Measurements from ENCODE around the gene TUBA4B. TPM values are rescaled to one million over a fixed set of nuclear protein-coding genes. Genes with fewer than 3 reads are reported as not detected.

The TUBA4B gene
- polyA plus RNA-seq, 3 donors: not detected

- Histone ChIP-seq H3K4me1 (ENCODE audit: control insufficient read depth in 1 of 2, insufficient read depth in 2 of 2, low read length in 2 of 2) (no peaks in the 10 kb centered on the region), H3K9ac (ENCODE audit: insufficient read depth, low read length, poor library complexity, severe bottlenecking) (no peak overlapping the region), H4K20me1 (ENCODE audit: insufficient read depth, low read length) (no peaks in the 10 kb centered on the region), H3K4me3 (replicated peaks in 1 of 3; ENCODE audit: low read depth in 2 of 3, low read length in 3 of 3) (no peak overlapping the region), H3K4me2 (replicated peaks; ENCODE audit: extremely low read depth, low read length, poor library complexity, severe bottlenecking) (no peak overlapping the region), H3K79me2 (ENCODE audit: insufficient read depth, low read length) (no peaks in the 10 kb centered on the region), H3K27ac (ENCODE audit: low read depth in 1 of 2, low read length in 2 of 2) (no peak overlapping the region), H3K36me3 (replicated peaks in 1 of 2; ENCODE audit: control insufficient read depth in 1 of 2, insufficient read depth in 2 of 2, low read length in 2 of 2) (no peaks in the 10 kb centered on the region), H3K9me3 (replicated peaks in 1 of 2; ENCODE audit: control insufficient read depth in 1 of 2, insufficient read depth in 1 of 2, low read length in 2 of 2) (no peaks in the 10 kb centered on the region), H3K27me3 (ENCODE audit: control insufficient read depth in 2 of 2, insufficient read depth in 2 of 2, low read length in 2 of 2) (no peaks in the 10 kb centered on the region), H2AFZ (ENCODE audit: insufficient read depth, low read depth, low read length, poor library complexity, severe bottlenecking) (no peak overlapping the region)
- H3K4me1 Mint-ChIP-seq: no peaks in the 10 kb centered on the region
- H3K27me3 Mint-ChIP-seq (ENCODE audit: low read depth in 3 of 3): peaks cover 8 to 23% (median 19%) of the 10 kb centered on the region in 3 donors
- no peak overlapping the region for H3K4me3 Mint-ChIP-seq
- H3K27ac Mint-ChIP-seq: no peak overlapping the region
- no peak for DNase-seq
- no peaks in the 10 kb centered on the region for H3K9me3 Mint-ChIP-seq
- WGBS (ENCODE audit: insufficient coverage): 98% methylated on average over 5 of the region's 5 CpGs
- intact Hi-C loops (cut with micrococcal nuclease): no loop called here
- TF ChIP-seq CTCF (IDR thresholded peaks at IDR 0.05): no peak
- no peaks in the 10 kb centered on the region for H3K36me3 Mint-ChIP-seq
Observed at GRCh38 chr2:219270055-219270372, 17.0 kb downstream of the TUBA4B start.

GRCh38 chr2:219271021-219271420 lies 18.0 kb downstream of the TUBA4B start:
- TF ChIP-seq CTCF (IDR thresholded peaks at IDR 0.05): no peak
- H3K4me2 ChIP-seq (replicated peaks; ENCODE audit: extremely low read depth, low read length, poor library complexity, severe bottlenecking): no peak overlapping the region
- no peaks in the 10 kb centered on the region for H3K4me1 Mint-ChIP-seq
- H3K9me3 Mint-ChIP-seq: no peaks in the 10 kb centered on the region
- no peaks in the 10 kb centered on the region for H3K79me2 ChIP-seq (ENCODE audit: insufficient read depth, low read length)
- H3K4me3 ChIP-seq (replicated peaks in 1 of 3; ENCODE audit: low read depth in 2 of 3, low read length in 3 of 3): no peak overlapping the region
- no peaks in the 10 kb centered on the region for H3K4me1 ChIP-seq (ENCODE audit: control insufficient read depth in 1 of 2, insufficient read depth in 2 of 2, low read length in 2 of 2)
- intact Hi-C loops (cut with micrococcal nuclease): no loop called here
- H3K27ac Mint-ChIP-seq: no peak overlapping the region
- 100% methylated on average over 2 of the region's 2 CpGs for WGBS (ENCODE audit: insufficient coverage)
- H2AFZ ChIP-seq (ENCODE audit: insufficient read depth, low read depth, low read length, poor library complexity, severe bottlenecking): no peak overlapping the region
- no peak overlapping the region for H3K27ac ChIP-seq (ENCODE audit: low read depth in 1 of 2, low read length in 2 of 2)
- H3K9me3 ChIP-seq (replicated peaks in 1 of 2; ENCODE audit: control insufficient read depth in 1 of 2, insufficient read depth in 1 of 2, low read length in 2 of 2): no peaks in the 10 kb centered on the region
- no peaks in the 10 kb centered on the region for H3K27me3 ChIP-seq (ENCODE audit: control insufficient read depth in 2 of 2, insufficient read depth in 2 of 2, low read length in 2 of 2)
- no peaks in the 10 kb centered on the region for H3K36me3 Mint-ChIP-seq
- H3K9ac ChIP-seq (ENCODE audit: insufficient read depth, low read length, poor library complexity, severe bottlenecking): no peak overlapping the region
- H3K36me3 ChIP-seq (replicated peaks in 1 of 2; ENCODE audit: control insufficient read depth in 1 of 2, insufficient read depth in 2 of 2, low read length in 2 of 2): no peaks in the 10 kb centered on the region
- DNase-seq: no peak
- no peak overlapping the region for H3K4me3 Mint-ChIP-seq
- H3K27me3 Mint-ChIP-seq (ENCODE audit: low read depth in 3 of 3): peaks cover 8 to 20% (median 19%) of the 10 kb centered on the region in 3 donors
- H4K20me1 ChIP-seq (ENCODE audit: insufficient read depth, low read length): no peaks in the 10 kb centered on the region
